Endothelial cell of umbilical vein (primary cell): Measurements from ENCODE around the gene TIRAP. TPM values are rescaled to one million over a fixed set of nuclear protein-coding genes. Genes with fewer than 3 reads are reported as not detected.
A peak's percentile ranks its signal among the peaks of the same experiment; 100 is the strongest.

ENCODE experiments used
- BruUV-seq: library from RNA; stranded (reverse); fragments of 400-500 nt; replicated peaks from 2 replicates; lab custom pipeline; 2021; lab: Mats Ljungman, UMichigan
- CTCF ChIA-PET: fragments of 300-600, 350-600 bp; sonication (Branson Sonifier 250); formaldehyde crosslinking; loops from one replicate; lab custom pipeline; 2021; ENCODE audit warnings: antibody characterized with exemption, inconsistent platforms; lab: Charles Lee
- POLR2A ChIA-PET: fragments of 300-600, 350-600 bp; sonication (Branson Sonifier 250); formaldehyde crosslinking; loops from one replicate; lab custom pipeline; 2021; ENCODE audit warnings: antibody characterized with exemption, inconsistent platforms; lab: Charles Lee
- DNase-seq: peaks from one replicate; pipeline ENCODE4 v3.0.0-alpha.2; 2011; ENCODE audit warnings: low read depth, low spot score
- FAIRE-seq: peaks from 2 replicates; lab custom pipeline; 2011; peaks lifted over from hg19 to GRCh38; lab: Jason Lieb, UNC
- H2AFZ ChIP-seq: 2 replicates; pipeline ENCODE4 v1.6.0; 2012; ENCODE audit warnings: low read depth, low read length, control low read depth, inconsistent platforms
- H3K27ac ChIP-seq: 2 replicates; pipeline ENCODE4 v1.5.1; 2011; ENCODE audit warnings: low read depth, mild to moderate bottlenecking, control low read depth, low read length, moderate library complexity; ENCODE audit not compliant: insufficient read depth
- H3K27me3 ChIP-seq, 2 experiments: 2 replicates each; pipeline versions ENCODE4 v1.6.0 to v1.6.1; 2011; ENCODE audit warnings: low read length in 2 of 2, mixed read lengths in 1 of 2; ENCODE audit not compliant: control insufficient read depth in 2 of 2, insufficient read depth in 2 of 2
- H3K36me3 ChIP-seq, 2 experiments: 2 replicates in 1 of 2; 3 replicates in 1 of 2; pipeline ENCODE4 v1.5.1; 2011; ENCODE audit warnings: low read length in 2 of 2, mild to moderate bottlenecking in 1 of 2, moderate library complexity in 1 of 2; ENCODE audit not compliant: control insufficient read depth in 2 of 2, insufficient read depth in 2 of 2; ENCODE audit errors: extremely low read depth in 1 of 2
- H3K4me1 ChIP-seq: 3 replicates; pipeline ENCODE4 v1.5.1; 2011; ENCODE audit warnings: mild to moderate bottlenecking, low read length; ENCODE audit not compliant: control insufficient read depth, insufficient read depth; ENCODE audit errors: extremely low read depth
- H3K4me2 ChIP-seq: 2 replicates; pipeline ENCODE4 v1.6.1; 2011; ENCODE audit warnings: low read length, control low read depth, mixed read lengths; ENCODE audit not compliant: insufficient read depth
- H3K4me3 ChIP-seq, 3 experiments: fragments of 200-600 bp in 1 of 3; sonication (generic), shearing (Covaris generic) in 1 of 3; replicated peaks in 1 of 3; 2 replicates each; pipeline ENCODE4 v1.5.1; 2011 to 2016; ENCODE audit warnings: control low read depth in 3 of 3, low read length in 3 of 3, mild to moderate bottlenecking in 2 of 3, inconsistent platforms in 1 of 3, low read depth in 1 of 3, moderate library complexity in 1 of 3; ENCODE audit not compliant: insufficient read depth in 1 of 3
- H3K79me2 ChIP-seq: 2 replicates; pipeline ENCODE4 v1.6.0; 2012; ENCODE audit warnings: low read length, inconsistent platforms; ENCODE audit not compliant: control insufficient read depth, insufficient read depth
- H3K9ac ChIP-seq: replicated peaks from 2 replicates; pipeline ENCODE3; 2011; ENCODE audit warnings: low read length, control low read depth; ENCODE audit not compliant: insufficient read depth; ENCODE audit errors: extremely low read depth
- H3K9me1 ChIP-seq: replicated peaks from 3 replicates; pipeline ENCODE4 v1.6.0; 2011; ENCODE audit warnings: mild to moderate bottlenecking, low read length; ENCODE audit not compliant: control insufficient read depth, insufficient read depth; ENCODE audit errors: extremely low read depth
- H3K9me3 ChIP-seq: replicated peaks from 2 replicates; pipeline ENCODE4 v1.5.1; 2012; ENCODE audit warnings: low read length, inconsistent platforms; ENCODE audit not compliant: control insufficient read depth, insufficient read depth
- H4K20me1 ChIP-seq: replicated peaks from 2 replicates; pipeline ENCODE3; 2011; ENCODE audit warnings: mild to moderate bottlenecking, low read length; ENCODE audit not compliant: control insufficient read depth, insufficient read depth; ENCODE audit errors: extremely low read depth
- EZH2 ChIP-seq: IDR thresholded peaks from 2 replicates; pipeline ENCODE4 v1.6.1; 2012; ENCODE audit warnings: borderline replicate concordance, low read depth, mild to moderate bottlenecking, moderate library complexity, low read length, inconsistent platforms; ENCODE audit not compliant: severe bottlenecking
- FOS ChIP-seq: IDR thresholded peaks from 2 replicates; pipeline ENCODE4 v1.6.1; 2011; ENCODE audit warnings: mild to moderate bottlenecking, low read length, moderate library complexity, borderline replicate concordance; ENCODE audit not compliant: insufficient read depth
- GATA2 ChIP-seq: IDR thresholded peaks from 2 replicates; pipeline ENCODE4 v1.7.0; 2011; ENCODE audit warnings: low read depth, mild to moderate bottlenecking, moderate library complexity, mixed read lengths, low read length; ENCODE audit not compliant: insufficient read length, insufficient read depth
- JUN ChIP-seq: IDR thresholded peaks from 2 replicates; pipeline ENCODE4 v1.6.1; 2011; ENCODE audit warnings: borderline replicate concordance, low read depth; ENCODE audit not compliant: insufficient read length, insufficient read depth
- MAX ChIP-seq: IDR thresholded peaks from 2 replicates; pipeline ENCODE4 v1.6.1; 2011; ENCODE audit not compliant: insufficient read depth, insufficient read length
- POLR2AphosphoS5 ChIP-seq: IDR thresholded peaks from 2 replicates; pipeline ENCODE4 v1.6.1; 2012; ENCODE audit warnings: low read depth, mild to moderate bottlenecking, control low read depth, low read length, moderate library complexity; ENCODE audit not compliant: insufficient read depth
- dilution Hi-C: fragments of 300-500 bp; cut with MboI; formaldehyde crosslinking; loops from one replicate; pipeline ENCODE4 v1.15.0; 2019; ENCODE audit warnings: low sequenced_read_pairs; ENCODE audit not compliant: extremely low pct_ligation_motif_present
- intact Hi-C: fragments of 100-400 bp; cut with micrococcal nuclease; formaldehyde crosslinking; loops from one replicate; pipeline ENCODE4 v1.10.0; 2022
- polyA plus RNA-seq, 4 experiments: library from polyadenylated mRNA; depleted of rRNA in 3 of 4; stranded (reverse) in 3 of 4; unstranded in 1 of 4; fragments of >200 nt; gene quantifications; 2 replicates each; pipeline versions ENCODE4 v1.2.1 to v1.2.3, GENCODE V29; 2011 to 2012; ENCODE audit warnings: missing spikeins in 1 of 4
- total RNA-seq: library from RNA; stranded (reverse); gene quantifications from 2 replicates; pipeline ENCODE4 v1.2.3, GENCODE V29; 2021

The TIRAP gene
- total and polyA plus RNA-seq, 2 donors (not counting 3 experiments of a cell fraction or from before 2014, with no cell fraction given): 9.3 to 11.0 TPM

- DNase-seq (no peak), FAIRE-seq (no peak)
- Histone ChIP-seq H3K4me1 (peaks cover 12% of the 10 kb centered on the region), H3K27ac (peak overlapping the region; percentile 82), H3K4me2 (peak overlapping the region; percentile 95), H3K79me2 (peaks cover 22% of the 10 kb centered on the region), H3K9me3 (no peaks in the 10 kb centered on the region), H3K4me3 (peak overlapping the region; percentile 81 to 92 (median 87)), H3K9ac (peak overlapping the region; percentile 91), H4K20me1 (no peaks in the 10 kb centered on the region), H2AFZ (peak overlapping the region; percentile 68), H3K9me1 (no peaks in the 10 kb centered on the region), H3K36me3 (peaks cover 31 to 35% of the 10 kb centered on the region in 2 experiments), H3K27me3 (no peaks in the 10 kb centered on the region)
- POLR2A ChIA-PET: interaction anchor here (0.9 kb wide), 1 partner anchor 36 kb away, joined by 4 read pairs; the partner anchor contains the start of gene DCPS
- CTCF ChIA-PET: interaction anchor here (0.7 to 1.4 kb wide), 3 partner anchors 37 to 212 kb away, joined by 3 to 4 read pairs (median 4); no protein-coding TSS in a partner anchor
- intact Hi-C loops: loop anchor here (1.0 to 10.0 kb wide), 3 partner anchors 36 to 344 kb away; partner anchors contain the start of genes CDON and DCPS
- TF ChIP-seq JUN: no peak
- no peak for TF ChIP-seq EZH2
- TF ChIP-seq MAX: no peak
- TF ChIP-seq GATA2: no peak
- no peak for TF ChIP-seq POLR2AphosphoS5
- TF ChIP-seq FOS: no peak
- dilution Hi-C loops: no loop called here
- no TSS peak for BruUV-seq
These were observed 14.6 kb upstream of the TIRAP start for GRCh38 chr11:126268361-126268707.
